HCT116 (cell line): Measurements from ENCODE around the gene ZNF618. TPM values are rescaled to one million over a fixed set of nuclear protein-coding genes. Genes with fewer than 3 reads are reported as not detected.
A peak's percentile ranks its signal among the peaks of the same experiment; 100 is the strongest.

Source experiments
- ATAC-seq: fragments of 200-7000 bp; cut with Tn5 transposase; 2 replicates; pipeline ENCODE4 v1.9.1; 2020; ENCODE audit warnings: mild to moderate bottlenecking, moderate library complexity
- BruUV-seq: library from RNA; stranded (reverse); fragments of 400-500 nt; replicated peaks from 2 replicates; lab custom pipeline; 2021; lab: Mats Ljungman, UMichigan
- CTCF ChIA-PET: fragments of 300-600 bp; sonication (Branson Sonifier 250); formaldehyde crosslinking; loops from one replicate; lab custom pipeline; 2021; ENCODE audit warnings: antibody characterized with exemption; lab: Charles Lee
- POLR2A ChIA-PET: fragments of 300-600, 350-600 bp; sonication (Branson Sonifier 250); formaldehyde crosslinking; loops from one replicate; lab custom pipeline; 2021; ENCODE audit warnings: antibody characterized with exemption; lab: Charles Lee
- RAD21 ChIA-PET, 2 experiments: fragments of 300-600 bp; sonication (Branson Sonifier 250); formaldehyde crosslinking; loops; one replicate each; lab custom pipeline; 2023; ENCODE audit warnings: low total read pairs in 2 of 2; ENCODE audit not compliant: uncharacterized antibody in 2 of 2, unreplicated experiment in 2 of 2, low non-redundant PET in 1 of 2; lab: Charles Lee
- DNase-seq: peaks from one replicate; pipeline ENCODE4 v3.0.0-alpha.2; 2010; ENCODE audit warnings: low read depth, low spot score
- H2AFZ ChIP-seq: fragments of 200-600 bp; shearing (Covaris generic), sonication (generic); 2 replicates; pipeline ENCODE4 v1.6.1; 2017; ENCODE audit warnings: low read depth, mixed run types, mixed read lengths, antibody characterized with exemption, low read length; ENCODE audit not compliant: poor library complexity, severe bottlenecking
- H3K27ac ChIP-seq: 2 replicates; pipeline ENCODE4 v1.5.1; 2012; ENCODE audit warnings: low read depth, low read length
- H3K27me3 ChIP-seq: fragments of 200-600 bp; sonication (generic); 2 replicates; pipeline ENCODE4 v1.6.1; 2016; ENCODE audit warnings: mixed run types, low read length, mixed read lengths; ENCODE audit not compliant: insufficient read depth
- H3K36me3 ChIP-seq, 2 experiments: fragments of 200-500 bp in 1 of 2; fragments of 200-600 bp in 1 of 2; sonication (Bioruptor generic) in 1 of 2; sonication (generic) in 1 of 2; 2 replicates each; pipeline versions ENCODE4 v1.5.1 to v1.6.1; 2014 to 2016; ENCODE audit warnings: low read length in 2 of 2, inconsistent platforms in 1 of 2, mixed read lengths in 1 of 2, mixed run types in 1 of 2; ENCODE audit not compliant: insufficient read depth in 2 of 2, control insufficient read depth in 1 of 2
- H3K4me1 ChIP-seq, 2 experiments: fragments of 200-600 bp in 1 of 2; sonication (generic) in 1 of 2; 2 replicates each; pipeline versions ENCODE4 v1.5.1 to v1.6.1; 2012 to 2017; ENCODE audit warnings: low read length in 2 of 2, inconsistent platforms in 1 of 2, mild to moderate bottlenecking in 1 of 2, mixed read lengths in 1 of 2, mixed run types in 1 of 2, moderate library complexity in 1 of 2; ENCODE audit not compliant: insufficient read depth in 2 of 2, control insufficient read depth in 1 of 2
- H3K4me2 ChIP-seq: fragments of 200-600 bp; sonication (generic); 2 replicates; pipeline ENCODE4 v1.6.1; 2017; ENCODE audit warnings: mixed run types, low read length, mixed read lengths
- H3K4me3 ChIP-seq, 2 experiments: fragments of 200-600 bp in 1 of 2; sonication (generic) in 1 of 2; replicated peaks in 1 of 2; 2 replicates each; pipeline ENCODE4 v1.5.1; 2011 to 2016; ENCODE audit warnings: low read length in 2 of 2, control low read depth in 1 of 2, low read depth in 1 of 2, mild to moderate bottlenecking in 1 of 2, mixed read lengths in 1 of 2, mixed run types in 1 of 2
- H3K79me2 ChIP-seq: fragments of 200-600 bp; sonication (generic); 2 replicates; pipeline ENCODE4 v1.6.1; 2017; ENCODE audit warnings: mild to moderate bottlenecking, mixed run types, low read length, moderate library complexity, mixed read lengths; ENCODE audit not compliant: insufficient read depth
- H3K9ac ChIP-seq: fragments of 200-600 bp; sonication (generic); 2 replicates; pipeline ENCODE4 v1.6.1; 2016; ENCODE audit warnings: low read length, mixed read lengths
- H3K9me2 ChIP-seq: fragments of 200-600 bp; sonication (generic), shearing (Covaris generic); 2 replicates; pipeline ENCODE4 v1.6.1; 2017; ENCODE audit warnings: mixed run types, mild to moderate bottlenecking, moderate library complexity; ENCODE audit not compliant: insufficient read depth
- H3K9me3 ChIP-seq, 2 experiments: fragments of 200-500 bp in 1 of 2; fragments of 200-600 bp in 1 of 2; sonication (Bioruptor generic) in 1 of 2; sonication (generic) in 1 of 2; 2 replicates each; pipeline ENCODE4 v1.6.1; 2014 to 2017; ENCODE audit warnings: low read length in 2 of 2, mixed read lengths in 2 of 2, inconsistent platforms in 1 of 2, low read depth in 1 of 2, mild to moderate bottlenecking in 1 of 2, mixed run types in 1 of 2, moderate library complexity in 1 of 2; ENCODE audit not compliant: control insufficient read depth in 1 of 2, insufficient read depth in 1 of 2
- H4K20me1 ChIP-seq: fragments of 200-600 bp; sonication (generic), shearing (Covaris generic); 2 replicates; pipeline ENCODE4 v1.6.1; 2017; ENCODE audit warnings: mixed run types, mild to moderate bottlenecking, moderate library complexity; ENCODE audit not compliant: insufficient read depth
- CBX3 ChIP-seq: IDR thresholded peaks from 2 replicates; pipeline ENCODE4 v1.6.1; 2012; ENCODE audit warnings: low read depth
- FOSL1 ChIP-seq: IDR thresholded peaks from 2 replicates; pipeline ENCODE4 v1.6.1; 2012; ENCODE audit warnings: low read depth
- JUND ChIP-seq: IDR thresholded peaks from 2 replicates; pipeline ENCODE4 v1.6.1; 2012
- POLR2A ChIP-seq: IDR thresholded peaks from 2 replicates; pipeline ENCODE4 v1.7.0; 2011; ENCODE audit warnings: borderline replicate concordance; ENCODE audit not compliant: insufficient read depth, insufficient read length; ENCODE audit errors: extremely low read depth
- SIN3A ChIP-seq: IDR thresholded peaks from 2 replicates; pipeline ENCODE4 v1.6.1; 2012; ENCODE audit warnings: low read depth
- SP1 ChIP-seq: IDR thresholded peaks from 2 replicates; pipeline ENCODE4 v1.6.1; 2012; ENCODE audit warnings: low read depth
- intact Hi-C: fragments of 100-400 bp; cut with micrococcal nuclease; formaldehyde crosslinking; loops from 2 replicates; pipeline ENCODE4 v1.10.0; 2022
- total RNA-seq: library from RNA; stranded (reverse); gene quantifications from one replicate; pipeline ENCODE4 v1.2.1, GENCODE V29; 2021; ENCODE audit not compliant: unreplicated experiment
- TF ChIP-seq, protein P1 (sequence below): IDR thresholded peaks from 2 replicates; pipeline ENCODE4 v1.6.1; 2012; ENCODE audit warnings: low read depth

The ZNF618 gene
- total RNA-seq, 1 experiment from 2014 or later = 13.5 TPM

DNA sequence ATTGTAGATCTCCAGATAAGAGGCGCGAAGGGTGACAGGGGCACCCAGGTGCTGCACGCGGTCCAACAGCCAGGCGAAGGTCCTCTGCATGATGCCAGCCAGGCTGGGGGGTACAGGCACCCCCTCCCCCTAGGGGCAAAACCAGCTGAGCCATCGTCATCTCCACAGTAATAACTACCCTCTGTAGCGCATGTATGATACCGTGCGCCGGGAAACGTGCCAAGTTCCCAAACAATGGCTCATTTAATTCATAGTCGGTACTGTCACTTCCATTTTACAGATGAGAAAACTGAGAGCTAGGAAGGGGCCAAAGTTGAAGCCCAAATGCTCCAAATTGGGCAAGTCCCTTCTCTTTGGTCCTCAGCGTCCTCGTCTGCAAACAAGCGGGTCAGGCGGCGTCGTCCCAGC, 221.5 kb downstream of the ZNF618 start:
- H3K27ac ChIP-seq = no peak overlapping the region; the same call in 1 of the 2 replicates
- no peaks in the 10 kb centered on the region for H3K9me2 ChIP-seq
- ChIA-PET RAD21 (interaction anchor here (0.6 to 0.7 kb wide), 3 partner anchors 10 to 134 kb away, joined by 6 to 7 read pairs (median 6); no protein-coding TSS in a partner anchor), CTCF (interaction anchor here (0.7 to 1.5 kb wide), 2 partner anchors 15 to 170 kb away, joined by 3 to 6 read pairs; no protein-coding TSS in a partner anchor), POLR2A (interaction anchor here (0.7 kb wide), 1 partner anchor 43 kb away, joined by 6 read pairs; no protein-coding TSS in a partner anchor)
- H3K4me3 ChIP-seq = peak overlapping the region; percentile 43 to 63
- H3K9ac ChIP-seq = peak overlapping the region; percentile 35
- TF ChIP-seq, protein P1, sequence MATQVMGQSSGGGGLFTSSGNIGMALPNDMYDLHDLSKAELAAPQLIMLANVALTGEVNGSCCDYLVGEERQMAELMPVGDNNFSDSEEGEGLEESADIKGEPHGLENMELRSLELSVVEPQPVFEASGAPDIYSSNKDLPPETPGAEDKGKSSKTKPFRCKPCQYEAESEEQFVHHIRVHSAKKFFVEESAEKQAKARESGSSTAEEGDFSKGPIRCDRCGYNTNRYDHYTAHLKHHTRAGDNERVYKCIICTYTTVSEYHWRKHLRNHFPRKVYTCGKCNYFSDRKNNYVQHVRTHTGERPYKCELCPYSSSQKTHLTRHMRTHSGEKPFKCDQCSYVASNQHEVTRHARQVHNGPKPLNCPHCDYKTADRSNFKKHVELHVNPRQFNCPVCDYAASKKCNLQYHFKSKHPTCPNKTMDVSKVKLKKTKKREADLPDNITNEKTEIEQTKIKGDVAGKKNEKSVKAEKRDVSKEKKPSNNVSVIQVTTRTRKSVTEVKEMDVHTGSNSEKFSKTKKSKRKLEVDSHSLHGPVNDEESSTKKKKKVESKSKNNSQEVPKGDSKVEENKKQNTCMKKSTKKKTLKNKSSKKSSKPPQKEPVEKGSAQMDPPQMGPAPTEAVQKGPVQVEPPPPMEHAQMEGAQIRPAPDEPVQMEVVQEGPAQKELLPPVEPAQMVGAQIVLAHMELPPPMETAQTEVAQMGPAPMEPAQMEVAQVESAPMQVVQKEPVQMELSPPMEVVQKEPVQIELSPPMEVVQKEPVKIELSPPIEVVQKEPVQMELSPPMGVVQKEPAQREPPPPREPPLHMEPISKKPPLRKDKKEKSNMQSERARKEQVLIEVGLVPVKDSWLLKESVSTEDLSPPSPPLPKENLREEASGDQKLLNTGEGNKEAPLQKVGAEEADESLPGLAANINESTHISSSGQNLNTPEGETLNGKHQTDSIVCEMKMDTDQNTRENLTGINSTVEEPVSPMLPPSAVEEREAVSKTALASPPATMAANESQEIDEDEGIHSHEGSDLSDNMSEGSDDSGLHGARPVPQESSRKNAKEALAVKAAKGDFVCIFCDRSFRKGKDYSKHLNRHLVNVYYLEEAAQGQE = no peak
- TF ChIP-seq CBX3 (no peak), SP1 (no peak), SIN3A (no peak), JUND (no peak), POLR2A (no peak), FOSL1 (no peak)
- no peaks in the 10 kb centered on the region for H4K20me1 ChIP-seq
- no peak overlapping the region for H2AFZ ChIP-seq
- peak overlapping the region; percentile 83 for H3K4me2 ChIP-seq
- H3K9me3 ChIP-seq = peaks cover 3 to 4% of the 10 kb centered on the region in 2 experiments; a peak in 2 of 4 replicates
- intact Hi-C loops = no loop called here
- BruUV-seq = no TSS peak
- no peaks in the 10 kb centered on the region for H3K36me3 ChIP-seq
- ATAC-seq (no peak), DNase-seq (no peak)
- peaks cover 0 to 9% of the 10 kb centered on the region in 2 experiments; a peak in 2 of 4 replicates for H3K4me1 ChIP-seq
- no peaks in the 10 kb centered on the region for H3K79me2 ChIP-seq
- H3K27me3 ChIP-seq = no peaks in the 10 kb centered on the region
